ENCODE results near the gene HK2. TPM values are rescaled to one million over a fixed set of nuclear protein-coding genes. Genes with fewer than 3 reads are reported as not detected.
"Not testable (repeated sequence)": the region's sequence is repeated elsewhere in the genome, so short reads cannot be mapped to it uniquely, and the experiment has no call there.

HK2 gene
- total RNA-seq, 2 donors from 2014 or later = 8.7 to 114 TPM

DNA sequence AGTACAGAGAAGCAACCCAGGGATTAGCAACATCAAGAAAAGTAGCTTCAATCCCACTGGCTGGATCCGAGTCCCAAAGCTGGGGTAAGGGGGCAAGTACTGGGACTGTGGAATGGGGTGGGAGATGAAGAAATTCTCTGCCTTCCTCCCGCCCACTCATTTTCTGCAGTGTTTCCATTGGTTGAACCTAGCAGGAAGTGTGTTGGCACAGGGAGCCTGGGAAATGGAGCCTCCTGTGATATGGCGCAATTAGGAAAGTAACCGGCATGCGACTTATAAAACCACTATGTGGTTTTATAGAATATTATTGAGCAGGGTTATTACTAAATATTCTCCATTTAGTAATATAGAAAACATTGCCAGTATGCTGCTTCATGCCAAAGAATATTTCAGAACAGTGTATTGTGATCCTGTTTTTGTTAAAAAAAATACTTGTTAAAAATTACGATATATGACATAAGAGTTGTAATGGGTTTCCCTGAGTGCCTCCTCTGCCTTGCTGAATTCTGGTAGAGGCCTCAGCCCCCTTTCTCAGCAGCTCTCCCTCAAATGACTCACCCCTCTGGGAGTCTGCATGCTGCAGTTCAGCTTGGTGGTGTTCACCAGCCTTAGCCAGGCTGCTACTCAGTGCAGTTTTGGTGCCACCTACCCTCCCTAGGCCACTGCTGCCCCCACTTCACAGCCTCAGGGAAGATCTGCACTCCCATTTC, 60.5 kb downstream of the HK2 start:
- Histone ChIP-seq H3K9me3 (no peaks in the 10 kb centered on the region), H3K27ac (no peak overlapping the region), H3K27me3 (replicated peaks; ENCODE audit: insufficient read depth) (no peaks in the 10 kb centered on the region), H3K4me1 (replicated peaks) (no peaks in the 10 kb centered on the region), H3K4me3 (no peak overlapping the region), H3K36me3 (no peaks in the 10 kb centered on the region)
- intact Hi-C loops (cut with DNase I) = no loop called here
- no peak for DNase-seq (ENCODE audit: low spot score)
- TF ChIP-seq POLR2A (IDR thresholded peaks at IDR 0.05) = no peak
- no peak for TF ChIP-seq POLR2AphosphoS5 (IDR thresholded peaks at IDR 0.05)
- TF ChIP-seq, protein P1, sequence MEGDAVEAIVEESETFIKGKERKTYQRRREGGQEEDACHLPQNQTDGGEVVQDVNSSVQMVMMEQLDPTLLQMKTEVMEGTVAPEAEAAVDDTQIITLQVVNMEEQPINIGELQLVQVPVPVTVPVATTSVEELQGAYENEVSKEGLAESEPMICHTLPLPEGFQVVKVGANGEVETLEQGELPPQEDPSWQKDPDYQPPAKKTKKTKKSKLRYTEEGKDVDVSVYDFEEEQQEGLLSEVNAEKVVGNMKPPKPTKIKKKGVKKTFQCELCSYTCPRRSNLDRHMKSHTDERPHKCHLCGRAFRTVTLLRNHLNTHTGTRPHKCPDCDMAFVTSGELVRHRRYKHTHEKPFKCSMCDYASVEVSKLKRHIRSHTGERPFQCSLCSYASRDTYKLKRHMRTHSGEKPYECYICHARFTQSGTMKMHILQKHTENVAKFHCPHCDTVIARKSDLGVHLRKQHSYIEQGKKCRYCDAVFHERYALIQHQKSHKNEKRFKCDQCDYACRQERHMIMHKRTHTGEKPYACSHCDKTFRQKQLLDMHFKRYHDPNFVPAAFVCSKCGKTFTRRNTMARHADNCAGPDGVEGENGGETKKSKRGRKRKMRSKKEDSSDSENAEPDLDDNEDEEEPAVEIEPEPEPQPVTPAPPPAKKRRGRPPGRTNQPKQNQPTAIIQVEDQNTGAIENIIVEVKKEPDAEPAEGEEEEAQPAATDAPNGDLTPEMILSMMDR (IDR thresholded peaks at IDR 0.05) = no peak
- 95% methylated on average over 6 of the region's 6 CpGs for WGBS

DNA sequence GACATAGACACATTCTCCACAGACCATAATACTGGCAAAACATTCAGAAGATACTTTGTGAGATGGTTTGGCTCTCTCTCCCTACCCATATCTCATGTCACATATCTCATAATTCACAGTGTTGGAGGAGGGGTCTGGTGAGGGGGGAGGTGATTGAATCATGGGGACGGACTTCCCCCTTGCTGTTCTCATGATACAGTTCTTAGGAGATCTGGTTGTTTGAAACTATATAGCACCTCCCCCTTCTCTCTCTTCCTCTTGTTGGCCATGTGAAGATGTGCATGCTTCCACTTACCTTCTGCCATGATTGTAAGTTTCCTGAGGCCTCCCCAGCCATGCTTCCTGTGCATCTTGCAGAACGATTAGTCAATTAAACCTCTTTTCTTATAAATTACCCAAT, 61.1 kb downstream of the HK2 start:
- intact Hi-C loops (cut with DNase I) = no loop called here
- Histone ChIP-seq H3K27me3 (replicated peaks; ENCODE audit: insufficient read depth) (no peaks in the 10 kb centered on the region), H3K36me3 (no peaks in the 10 kb centered on the region), H3K4me1 (replicated peaks) (no peaks in the 10 kb centered on the region), H3K9me3 (no peaks in the 10 kb centered on the region), H3K4me3 (no peak overlapping the region), H3K27ac (no peak overlapping the region)
- TF ChIP-seq POLR2AphosphoS5 (IDR thresholded peaks at IDR 0.05) = no peak
- TF ChIP-seq POLR2A (IDR thresholded peaks at IDR 0.05) = no peak
- TF ChIP-seq, protein P1 (IDR thresholded peaks at IDR 0.05) = no peak
- 67% methylated on average over 2 of the region's 2 CpGs for WGBS
- no peak for DNase-seq (ENCODE audit: low spot score)

- H3K9me3 ChIP-seq = no peaks in the 10 kb centered on the region
- H3K4me3 ChIP-seq = no peak overlapping the region
- intact Hi-C loops (cut with DNase I) = no loop called here
- H3K4me1 ChIP-seq (replicated peaks) = no peaks in the 10 kb centered on the region
- no peaks in the 10 kb centered on the region for H3K36me3 ChIP-seq
- no peak for TF ChIP-seq POLR2A (IDR thresholded peaks at IDR 0.05)
- TF ChIP-seq, protein P1 (IDR thresholded peaks at IDR 0.05) = no peak
- no peak for TF ChIP-seq POLR2AphosphoS5 (IDR thresholded peaks at IDR 0.05)
- H3K27ac ChIP-seq = no peak overlapping the region
- no peaks in the 10 kb centered on the region for H3K27me3 ChIP-seq (replicated peaks; ENCODE audit: insufficient read depth)
- no peak for DNase-seq (ENCODE audit: low spot score)
Measured at GRCh38 chr2:74896232-74896631, 62.3 kb downstream of the HK2 start.

- H3K9me3 ChIP-seq; H3K4me3 ChIP-seq; H3K4me1 ChIP-seq (replicated peaks); intact Hi-C loops (cut with DNase I); H3K36me3 ChIP-seq; DNase-seq (ENCODE audit: low spot score); H3K27me3 ChIP-seq (replicated peaks; ENCODE audit: insufficient read depth); H3K27ac ChIP-seq: not testable (repeated sequence)
- 89% methylated on average over 2 of the region's 2 CpGs for WGBS
Measured at GRCh38 chr2:74900225-74900624, 66.3 kb downstream of the HK2 start.

DNA sequence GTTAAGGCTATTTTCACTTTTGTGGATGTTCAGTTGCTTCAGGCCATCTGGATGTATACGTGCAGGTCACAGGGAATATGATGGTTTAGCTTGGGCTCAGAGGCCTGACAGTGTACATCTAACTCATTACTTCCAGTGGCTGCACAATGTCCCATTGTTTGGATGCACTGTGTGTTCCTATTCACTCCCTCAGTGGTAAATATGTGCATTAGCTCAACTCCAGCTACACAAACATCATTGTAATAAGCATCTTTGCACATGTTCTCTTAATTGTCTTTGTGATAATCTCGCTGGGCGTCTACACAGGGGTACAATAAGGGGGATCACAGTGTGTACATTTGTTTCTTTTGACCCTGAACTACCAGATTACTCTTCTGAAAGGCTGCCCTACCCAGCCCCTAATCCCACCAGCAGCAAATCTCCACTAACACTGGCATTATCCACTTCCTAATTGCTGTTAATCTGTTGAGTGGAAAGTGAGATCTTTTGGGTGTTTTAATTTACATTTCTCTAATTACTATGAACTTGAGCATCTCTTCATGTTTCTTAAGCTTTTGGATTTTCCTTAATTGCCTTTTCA, 68.4 kb downstream of the HK2 start:
- Histone ChIP-seq H3K27me3 (replicated peaks; ENCODE audit: insufficient read depth) (no peaks in the 10 kb centered on the region), H3K4me1 (replicated peaks) (no peaks in the 10 kb centered on the region), H3K9me3 (no peaks in the 10 kb centered on the region), H3K36me3 (no peaks in the 10 kb centered on the region), H3K4me3 (no peak overlapping the region), H3K27ac (no peak overlapping the region)
- no peak for DNase-seq (ENCODE audit: low spot score)
- 72% methylated on average over 3 of the region's 3 CpGs for WGBS
- TF ChIP-seq POLR2A (IDR thresholded peaks at IDR 0.05) (no peak), POLR2AphosphoS5 (IDR thresholded peaks at IDR 0.05) (no peak)
- TF ChIP-seq, protein P1 (IDR thresholded peaks at IDR 0.05) = no peak
- intact Hi-C loops (cut with DNase I) = no loop called here

Measured in prostate gland (tissue), 2 donors.